ENCODE results near the gene ALG12.

Gene ALG12

GRCh38 chr22:49907807-49908206 lies 10.4 kb downstream of the ALG12 start:
- whole genome bisulfite sequencing (ENCODE audit: insufficient coverage, insufficient read length), result no CpG with 5 or more reads among the region's 19 CpGs
- Histone ChIP-seq H3K27me3 (ENCODE audit: control insufficient read depth, insufficient read depth, low read length) (no peaks in the 10 kb centered on the region), H3K27ac (ENCODE audit: low read length) (no peak overlapping the region), H3K36me3 (ENCODE audit: control insufficient read depth, insufficient read depth, low read length) (peaks cover 1% of the 10 kb centered on the region; the same call in 1 of the 2 replicates), H3K9me3 (ENCODE audit: control insufficient read depth, insufficient read depth, low read length) (no peaks in the 10 kb centered on the region), H3K4me3 (ENCODE audit: low read length) (no peak overlapping the region), H3K4me1 (ENCODE audit: control insufficient read depth, insufficient read depth, low read length) (no peaks in the 10 kb centered on the region)
- no peak for DNase-seq (ENCODE audit: low read depth, low spot score)

- peaks cover 6% of the 10 kb centered on the region for H3K36me3 ChIP-seq (ENCODE audit: control insufficient read depth, insufficient read depth, low read length)
- no CpG with 5 or more reads among the region's 14 CpGs for WGBS (ENCODE audit: insufficient coverage, insufficient read length)
These were observed 11.4 kb downstream of the ALG12 start for GRCh38 chr22:49906799-49907290.

GRCh38 chr22:49906071-49906798 lies 12.0 kb downstream of the ALG12 start:
- Histone ChIP-seq H3K27ac (ENCODE audit: low read length) (no peak overlapping the region), H3K9me3 (ENCODE audit: control insufficient read depth, insufficient read depth, low read length) (no peaks in the 10 kb centered on the region), H3K27me3 (ENCODE audit: control insufficient read depth, insufficient read depth, low read length) (no peaks in the 10 kb centered on the region), H3K36me3 (ENCODE audit: control insufficient read depth, insufficient read depth, low read length) (peaks cover 11% of the 10 kb centered on the region), H3K4me3 (ENCODE audit: low read length) (no peak overlapping the region), H3K4me1 (ENCODE audit: control insufficient read depth, insufficient read depth, low read length) (no peaks in the 10 kb centered on the region)
- no peak for DNase-seq (ENCODE audit: low read depth, low spot score)
- no CpG with 5 or more reads among the region's 28 CpGs for WGBS (ENCODE audit: insufficient coverage, insufficient read length)

More at GRCh38 chr22:49906799-49907290, 11.4 kb downstream of the ALG12 start:
- no peaks in the 10 kb centered on the region for H3K27me3 ChIP-seq (ENCODE audit: control insufficient read depth, insufficient read depth, low read length)
- H3K9me3 ChIP-seq (ENCODE audit: control insufficient read depth, insufficient read depth, low read length), result no peaks in the 10 kb centered on the region
- H3K27ac ChIP-seq (ENCODE audit: low read length), result no peak overlapping the region
- H3K4me3 ChIP-seq (ENCODE audit: low read length), result no peak overlapping the region
- H3K4me1 ChIP-seq (ENCODE audit: control insufficient read depth, insufficient read depth, low read length), result no peaks in the 10 kb centered on the region
- no peak for DNase-seq (ENCODE audit: low read depth, low spot score)

- Histone ChIP-seq H3K4me1 (ENCODE audit: control insufficient read depth, insufficient read depth, low read length) (no peaks in the 10 kb centered on the region), H3K9me3 (ENCODE audit: control insufficient read depth, insufficient read depth, low read length) (no peaks in the 10 kb centered on the region), H3K36me3 (ENCODE audit: control insufficient read depth, insufficient read depth, low read length) (peaks cover 11% of the 10 kb centered on the region), H3K27me3 (ENCODE audit: control insufficient read depth, insufficient read depth, low read length) (no peaks in the 10 kb centered on the region), H3K27ac (ENCODE audit: low read length) (no peak overlapping the region), H3K4me3 (ENCODE audit: low read length) (no peak overlapping the region)
- WGBS (ENCODE audit: insufficient coverage, insufficient read length), result no CpG with 5 or more reads among the region's 18 CpGs
- no peak for DNase-seq (ENCODE audit: low read depth, low spot score)
These were observed 12.8 kb downstream of the ALG12 start for GRCh38 chr22:49905465-49905864.

- Histone ChIP-seq H3K27me3 (ENCODE audit: control insufficient read depth, insufficient read depth, low read length) (no peaks in the 10 kb centered on the region), H3K4me1 (ENCODE audit: control insufficient read depth, insufficient read depth, low read length) (no peaks in the 10 kb centered on the region), H3K4me3 (ENCODE audit: low read length) (no peak overlapping the region), H3K36me3 (ENCODE audit: control insufficient read depth, insufficient read depth, low read length) (peaks cover 11% of the 10 kb centered on the region), H3K27ac (ENCODE audit: low read length) (no peak overlapping the region), H3K9me3 (ENCODE audit: control insufficient read depth, insufficient read depth, low read length) (no peaks in the 10 kb centered on the region)
- no peak for DNase-seq (ENCODE audit: low read depth, low spot score)
- WGBS (ENCODE audit: insufficient coverage, insufficient read length), result no CpG with 5 or more reads among the region's 11 CpGs
These were observed 14.2 kb downstream of the ALG12 start for GRCh38 chr22:49904040-49904369.

GRCh38 chr22:49903322-49904039 lies 14.8 kb downstream of the ALG12 start:
- Histone ChIP-seq H3K27ac (ENCODE audit: low read length) (no peak overlapping the region), H3K27me3 (ENCODE audit: control insufficient read depth, insufficient read depth, low read length) (no peaks in the 10 kb centered on the region), H3K36me3 (ENCODE audit: control insufficient read depth, insufficient read depth, low read length) (peaks cover 11% of the 10 kb centered on the region), H3K4me1 (ENCODE audit: control insufficient read depth, insufficient read depth, low read length) (no peaks in the 10 kb centered on the region), H3K4me3 (ENCODE audit: low read length) (no peak overlapping the region), H3K9me3 (ENCODE audit: control insufficient read depth, insufficient read depth, low read length) (no peaks in the 10 kb centered on the region)
- DNase-seq (ENCODE audit: low read depth, low spot score), result no peak
- WGBS (ENCODE audit: insufficient coverage, insufficient read length), result no CpG with 5 or more reads among the region's 17 CpGs

- peaks cover 11% of the 10 kb centered on the region for H3K36me3 ChIP-seq (ENCODE audit: control insufficient read depth, insufficient read depth, low read length)
- no peak for DNase-seq (ENCODE audit: low read depth, low spot score)
- H3K9me3 ChIP-seq (ENCODE audit: control insufficient read depth, insufficient read depth, low read length), result no peaks in the 10 kb centered on the region
- H3K27ac ChIP-seq (ENCODE audit: low read length), result no peak overlapping the region
- no peaks in the 10 kb centered on the region for H3K4me1 ChIP-seq (ENCODE audit: control insufficient read depth, insufficient read depth, low read length)
- H3K4me3 ChIP-seq (ENCODE audit: low read length), result no peak overlapping the region
- no CpG with 5 or more reads among the region's 11 CpGs for WGBS (ENCODE audit: insufficient coverage, insufficient read length)
- H3K27me3 ChIP-seq (ENCODE audit: control insufficient read depth, insufficient read depth, low read length), result no peaks in the 10 kb centered on the region
These were observed 16.8 kb downstream of the ALG12 start for GRCh38 chr22:49901457-49901856.

- Histone ChIP-seq H3K36me3 (ENCODE audit: control insufficient read depth, insufficient read depth, low read length) (peaks cover 11% of the 10 kb centered on the region), H3K27me3 (ENCODE audit: control insufficient read depth, insufficient read depth, low read length) (no peaks in the 10 kb centered on the region), H3K27ac (ENCODE audit: low read length) (no peak overlapping the region), H3K9me3 (ENCODE audit: control insufficient read depth, insufficient read depth, low read length) (no peaks in the 10 kb centered on the region), H3K4me3 (ENCODE audit: low read length) (no peak overlapping the region), H3K4me1 (ENCODE audit: control insufficient read depth, insufficient read depth, low read length) (no peaks in the 10 kb centered on the region)
- WGBS (ENCODE audit: insufficient coverage, insufficient read length), result no CpG with 5 or more reads among the region's 30 CpGs
- no peak for DNase-seq (ENCODE audit: low read depth, low spot score)
These were observed 17.6 kb downstream of the ALG12 start for GRCh38 chr22:49900441-49901230.

GRCh38 chr22:49899530-49899929 lies 18.7 kb downstream of the ALG12 start:
- Histone ChIP-seq H3K4me3 (ENCODE audit: low read length) (no peak overlapping the region), H3K4me1 (ENCODE audit: control insufficient read depth, insufficient read depth, low read length) (no peaks in the 10 kb centered on the region), H3K27ac (ENCODE audit: low read length) (no peak overlapping the region), H3K36me3 (ENCODE audit: control insufficient read depth, insufficient read depth, low read length) (peaks cover 11% of the 10 kb centered on the region), H3K9me3 (ENCODE audit: control insufficient read depth, insufficient read depth, low read length) (no peaks in the 10 kb centered on the region), H3K27me3 (ENCODE audit: control insufficient read depth, insufficient read depth, low read length) (no peaks in the 10 kb centered on the region)
- no peak for DNase-seq (ENCODE audit: low read depth, low spot score)
- no CpG with 5 or more reads among the region's 6 CpGs for WGBS (ENCODE audit: insufficient coverage, insufficient read length)

GRCh38 chr22:49897015-49897684 lies 21.1 kb downstream of the ALG12 start:
- no peaks in the 10 kb centered on the region for H3K9me3 ChIP-seq (ENCODE audit: control insufficient read depth, insufficient read depth, low read length)
- peaks cover 7% of the 10 kb centered on the region for H3K36me3 ChIP-seq (ENCODE audit: control insufficient read depth, insufficient read depth, low read length)
- DNase-seq (ENCODE audit: low read depth, low spot score), result no peak
- no peaks in the 10 kb centered on the region for H3K4me1 ChIP-seq (ENCODE audit: control insufficient read depth, insufficient read depth, low read length)
- no CpG with 5 or more reads among the region's 8 CpGs for WGBS (ENCODE audit: insufficient coverage, insufficient read length)
- no peaks in the 10 kb centered on the region for H3K27me3 ChIP-seq (ENCODE audit: control insufficient read depth, insufficient read depth, low read length)
- no peak overlapping the region for H3K4me3 ChIP-seq (ENCODE audit: low read length)
- H3K27ac ChIP-seq (ENCODE audit: low read length), result no peak overlapping the region

Data from iPS DF 6.9 (cell line).